ENCODE results near the gene PNPLA7. TPM values are rescaled to one million over a fixed set of nuclear protein-coding genes. Genes with fewer than 3 reads are reported as not detected.

The PNPLA7 gene
- total RNA-seq, 1 donor from 2014 or later, result 13.5 TPM

DNA sequence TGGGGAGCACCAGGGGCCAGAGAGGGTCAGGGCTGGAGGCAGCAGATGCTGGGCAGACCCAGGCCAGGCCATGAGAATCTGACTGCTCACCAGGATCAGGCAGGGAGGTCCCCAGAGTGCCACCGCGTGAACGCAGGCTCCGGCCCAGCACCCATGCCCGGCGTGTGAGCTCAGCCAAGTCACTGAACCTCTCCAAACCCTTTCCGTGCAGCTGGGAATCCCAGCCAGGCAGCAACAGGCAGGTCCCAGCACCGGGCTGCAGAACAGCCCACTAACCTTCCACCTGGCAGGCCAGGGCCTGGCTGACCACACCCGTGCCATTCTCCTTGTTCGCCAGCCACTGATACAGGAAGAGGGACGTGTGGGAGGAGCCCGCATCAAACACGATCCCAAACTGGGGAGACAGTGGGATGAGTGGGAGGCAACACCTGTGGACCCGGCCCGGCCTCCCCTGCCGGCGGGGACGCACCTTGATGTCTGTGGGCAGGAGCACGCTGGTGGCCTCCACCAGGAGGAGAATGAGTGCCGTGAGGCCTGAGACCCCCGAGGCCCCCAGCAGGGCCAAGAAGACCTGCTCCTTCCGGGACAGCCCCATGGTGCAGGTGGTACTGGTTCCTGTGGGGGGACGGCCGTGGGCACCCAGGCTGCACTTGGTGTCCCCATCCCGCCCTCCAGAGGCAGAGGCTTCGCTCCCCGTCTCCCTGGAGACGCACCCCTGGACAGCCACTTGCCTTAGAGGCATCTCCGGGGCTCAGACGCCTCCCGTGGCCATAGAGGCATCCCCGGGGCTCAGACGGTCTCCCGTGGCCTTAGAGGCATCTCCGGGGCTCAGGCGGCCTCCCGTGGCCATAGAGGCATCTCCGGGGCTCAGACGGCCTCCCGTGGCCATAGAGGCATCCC, 112.3 kb downstream of the PNPLA7 start:
- no peak overlapping the region for H3K27ac ChIP-seq
- H3K36me3 ChIP-seq, result no peaks in the 10 kb centered on the region
- H3K9me3 ChIP-seq, result no peaks in the 10 kb centered on the region
- peaks cover 6 to 13% of the 10 kb centered on the region in 2 donors for H3K4me1 ChIP-seq
- intact Hi-C loops (cut with DNase I), result no loop called here
- H3K4me3 ChIP-seq, result no peak overlapping the region
- no peak for DNase-seq (ENCODE audit: low spot score in 2 of 2)
- peaks cover 3% of the 10 kb centered on the region for H3K27me3 ChIP-seq
- TF ChIP-seq, protein P1, sequence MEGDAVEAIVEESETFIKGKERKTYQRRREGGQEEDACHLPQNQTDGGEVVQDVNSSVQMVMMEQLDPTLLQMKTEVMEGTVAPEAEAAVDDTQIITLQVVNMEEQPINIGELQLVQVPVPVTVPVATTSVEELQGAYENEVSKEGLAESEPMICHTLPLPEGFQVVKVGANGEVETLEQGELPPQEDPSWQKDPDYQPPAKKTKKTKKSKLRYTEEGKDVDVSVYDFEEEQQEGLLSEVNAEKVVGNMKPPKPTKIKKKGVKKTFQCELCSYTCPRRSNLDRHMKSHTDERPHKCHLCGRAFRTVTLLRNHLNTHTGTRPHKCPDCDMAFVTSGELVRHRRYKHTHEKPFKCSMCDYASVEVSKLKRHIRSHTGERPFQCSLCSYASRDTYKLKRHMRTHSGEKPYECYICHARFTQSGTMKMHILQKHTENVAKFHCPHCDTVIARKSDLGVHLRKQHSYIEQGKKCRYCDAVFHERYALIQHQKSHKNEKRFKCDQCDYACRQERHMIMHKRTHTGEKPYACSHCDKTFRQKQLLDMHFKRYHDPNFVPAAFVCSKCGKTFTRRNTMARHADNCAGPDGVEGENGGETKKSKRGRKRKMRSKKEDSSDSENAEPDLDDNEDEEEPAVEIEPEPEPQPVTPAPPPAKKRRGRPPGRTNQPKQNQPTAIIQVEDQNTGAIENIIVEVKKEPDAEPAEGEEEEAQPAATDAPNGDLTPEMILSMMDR (IDR thresholded peaks at IDR 0.05), result no peak

DNA sequence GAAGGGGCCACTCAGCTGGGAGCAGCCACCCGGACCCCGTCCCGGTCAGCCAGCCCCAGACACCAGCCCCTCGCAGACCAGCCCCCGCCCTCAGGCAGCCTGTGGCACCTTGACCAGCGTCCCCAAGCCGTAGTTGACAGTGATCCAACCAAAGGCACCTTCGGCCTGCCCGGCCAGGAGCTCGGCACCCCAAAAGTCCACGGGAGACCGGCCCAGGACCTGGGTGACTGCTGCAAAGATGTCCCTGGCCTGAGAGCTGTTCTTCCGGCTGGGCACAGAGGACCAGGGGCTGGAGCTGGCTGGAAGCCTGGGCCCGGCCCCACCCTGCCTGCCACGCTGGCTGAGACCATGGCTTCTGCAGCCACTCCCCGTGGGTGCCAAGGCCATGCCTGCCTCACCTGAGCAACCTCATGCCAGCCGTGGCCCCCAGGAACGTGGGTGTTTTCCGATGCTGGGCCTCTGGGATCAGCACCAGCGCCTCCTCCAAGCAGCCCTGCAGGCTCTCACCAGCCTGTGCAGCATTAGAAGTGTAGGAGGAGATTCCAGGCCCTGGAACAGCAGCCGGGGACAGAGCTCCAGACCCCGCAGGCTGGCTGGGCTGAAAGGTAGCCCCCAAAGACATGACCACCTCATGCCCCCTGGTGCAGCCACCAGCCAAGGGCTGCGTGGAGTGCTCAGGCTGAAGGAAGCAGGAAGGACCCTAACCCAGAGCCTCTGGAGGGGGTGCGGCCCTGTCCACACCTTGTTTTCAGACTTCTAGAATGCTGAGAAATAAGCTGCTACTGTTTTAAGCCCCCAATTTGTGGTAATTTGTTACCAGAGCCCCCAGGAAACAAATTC, 113.2 kb downstream of the PNPLA7 start:
- H3K4me3 ChIP-seq, result no peak overlapping the region
- peaks cover 6 to 13% of the 10 kb centered on the region in 2 donors for H3K4me1 ChIP-seq
- no peak for DNase-seq (ENCODE audit: low spot score in 2 of 2)
- peaks cover 3% of the 10 kb centered on the region for H3K27me3 ChIP-seq
- intact Hi-C loops (cut with DNase I), result no loop called here
- no peaks in the 10 kb centered on the region for H3K9me3 ChIP-seq
- no peak overlapping the region for H3K27ac ChIP-seq
- TF ChIP-seq, protein P1 (IDR thresholded peaks at IDR 0.05), result no peak
- H3K36me3 ChIP-seq, result no peaks in the 10 kb centered on the region

DNA sequence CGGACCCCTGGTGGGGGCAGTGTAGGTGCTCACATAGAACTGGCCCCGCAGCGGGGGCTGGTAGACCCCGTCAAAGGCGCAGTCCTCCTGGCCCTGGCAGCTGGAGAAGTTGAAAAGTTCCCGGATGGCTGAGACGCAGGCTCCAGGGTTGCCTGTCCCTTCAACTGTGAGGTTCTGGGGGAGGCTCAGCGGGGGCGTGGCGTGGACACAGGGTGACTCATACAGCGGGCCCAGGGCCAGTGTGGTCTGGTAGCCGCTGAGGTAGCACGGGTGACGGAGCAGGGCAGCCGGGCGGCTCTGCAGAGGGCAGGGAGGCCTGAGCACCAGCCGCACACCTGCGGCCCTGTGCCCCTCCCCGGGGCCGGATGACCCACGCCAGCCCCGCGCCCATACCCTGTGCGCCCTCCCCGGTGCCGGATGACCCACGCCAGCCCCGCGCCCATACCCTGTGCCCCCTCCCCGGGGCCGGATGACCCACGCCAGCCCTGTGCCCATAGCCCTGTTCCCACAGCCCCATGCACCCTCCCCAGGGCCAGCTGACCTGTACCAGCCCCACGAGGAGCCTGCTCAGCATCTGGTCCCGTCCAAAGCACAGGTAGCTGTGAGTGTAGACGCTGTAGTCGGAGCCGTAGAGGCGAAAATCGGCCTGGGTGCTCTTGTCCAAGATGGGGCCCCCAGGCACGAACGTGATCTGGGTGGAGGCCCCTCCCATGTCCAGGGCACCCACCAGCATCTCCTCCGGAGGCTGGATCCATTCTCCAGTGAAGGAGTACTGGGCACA, 114.0 kb downstream of the PNPLA7 start:
- H3K4me1 ChIP-seq, result peaks cover 6 to 8% of the 10 kb centered on the region in 2 donors
- TF ChIP-seq, protein P1 (IDR thresholded peaks at IDR 0.05), result no peak
- intact Hi-C loops (cut with DNase I), result no loop called here
- DNase-seq (ENCODE audit: low spot score in 2 of 2), result peak in 1 of 2 donors; percentile 87
- no peak overlapping the region for H3K4me3 ChIP-seq
- H3K27ac ChIP-seq, result no peak overlapping the region
- no peaks in the 10 kb centered on the region for H3K36me3 ChIP-seq
- H3K27me3 ChIP-seq, result peaks cover under 1% of the 10 kb centered on the region
- no peaks in the 10 kb centered on the region for H3K9me3 ChIP-seq

DNA sequence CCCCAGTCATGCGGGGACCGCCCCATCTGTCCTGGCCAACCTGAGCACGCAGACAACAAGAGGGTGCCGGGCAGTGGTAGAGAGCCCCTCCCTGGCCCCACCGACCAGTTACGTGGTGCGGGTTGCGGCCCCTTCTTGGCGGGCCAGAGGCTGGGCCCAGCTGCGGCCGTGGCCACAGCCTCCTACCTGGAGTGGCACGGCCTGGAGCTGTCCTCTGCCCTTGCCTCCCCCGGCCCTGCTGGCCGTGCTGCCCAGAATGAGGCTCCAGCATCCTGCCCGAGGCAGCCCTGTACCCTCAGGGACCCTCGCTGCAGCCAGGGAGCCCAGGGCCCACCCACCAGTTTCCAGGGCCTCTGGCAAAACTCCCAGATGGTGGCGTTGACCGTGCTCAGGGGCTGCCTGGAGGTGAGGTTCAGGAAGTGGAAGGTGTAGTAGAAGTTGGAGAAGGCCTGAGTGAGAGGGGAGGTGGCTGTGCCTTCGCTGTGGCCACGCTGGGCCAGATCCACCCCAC, 114.8 kb downstream of the PNPLA7 start:
- intact Hi-C loops (cut with DNase I), result no loop called here

More for the DNA sequence above, 114.8 kb downstream of the PNPLA7 start:
- DNase-seq (ENCODE audit: low spot score in 2 of 2), result no peak
- no peaks in the 10 kb centered on the region for H3K9me3 ChIP-seq
- H3K27me3 ChIP-seq, result no peaks in the 10 kb centered on the region
- no peak overlapping the region for H3K4me3 ChIP-seq
- H3K36me3 ChIP-seq, result no peaks in the 10 kb centered on the region
- peaks cover 6 to 8% of the 10 kb centered on the region in 2 donors for H3K4me1 ChIP-seq
- TF ChIP-seq, protein P1 (IDR thresholded peaks at IDR 0.05), result no peak
- H3K27ac ChIP-seq, result no peak overlapping the region

Data from ascending aorta (tissue), 2 donors.